IMR-90 (cell line): ENCODE results near the gene SULT1B1. TPM values are rescaled to one million over a fixed set of nuclear protein-coding genes. Genes with fewer than 3 reads are reported as not detected.

Experiments
- ATAC-seq: fragments of 200-7000 bp; cut with Tn5 transposase; 2 replicates; pipeline ENCODE4 v1.9.1; 2020; ENCODE audit warnings: low read depth, mild to moderate bottlenecking, moderate library complexity
- BruUV-seq: library from RNA; stranded (reverse); fragments of 400-500 nt; replicated peaks from 2 replicates; lab custom pipeline; 2021; lab: Mats Ljungman, UMichigan
- CTCF ChIA-PET: fragments of 300-600 bp; formaldehyde crosslinking; extraction: SDS; loops from one replicate; lab custom pipeline; 2021; ENCODE audit warnings: antibody characterized with exemption; lab: Yijun Ruan, JAX
- POLR2A ChIA-PET: fragments of 300-600 bp; sonication (Branson Sonifier 250); formaldehyde crosslinking; loops from one replicate; lab custom pipeline; 2022; ENCODE audit warnings: antibody characterized with exemption; ENCODE audit not compliant: unreplicated experiment; lab: Charles Lee
- DNase-seq: peaks from one replicate; pipeline ENCODE4 v3.0.0; 2013
- H2AFZ ChIP-seq: replicated peaks from 2 replicates; pipeline ENCODE3; 2013; ENCODE audit warnings: low read length, mild to moderate bottlenecking; ENCODE audit not compliant: poor library complexity
- H2AK5ac ChIP-seq: 2 replicates; pipeline ENCODE4 v1.6.1; 2013; ENCODE audit warnings: low read depth, low read length, inconsistent platforms
- H2AK9ac ChIP-seq: replicated peaks from 2 replicates; pipeline ENCODE3; 2013; ENCODE audit warnings: mild to moderate bottlenecking, low read depth, low read length, moderate library complexity; ENCODE audit not compliant: poor library complexity
- H2BK120ac ChIP-seq: 2 replicates; pipeline ENCODE4 v1.6.1; 2013; ENCODE audit warnings: low read depth, low read length, inconsistent platforms
- H2BK15ac ChIP-seq: 3 replicates; pipeline ENCODE4 v1.6.1; 2013; ENCODE audit warnings: low read depth, low read length, inconsistent platforms
- H2BK20ac ChIP-seq: 2 replicates; pipeline ENCODE4 v1.6.1; 2013; ENCODE audit warnings: low read depth, mild to moderate bottlenecking, inconsistent platforms, low read length, moderate library complexity
- H2BK5ac ChIP-seq: 2 replicates; pipeline ENCODE4 v1.6.1; 2013; ENCODE audit warnings: mild to moderate bottlenecking, low read depth, low read length, inconsistent platforms; ENCODE audit not compliant: poor library complexity, severe bottlenecking
- H3K14ac ChIP-seq: replicated peaks from 2 replicates; pipeline ENCODE4 v1.6.1; 2013; ENCODE audit warnings: low read depth, low read length, inconsistent platforms
- H3K18ac ChIP-seq: 2 replicates; pipeline ENCODE4 v1.6.1; 2013; ENCODE audit warnings: low read depth, low read length, control low read depth
- H3K23ac ChIP-seq: 2 replicates; pipeline ENCODE4 v1.6.1; 2013; ENCODE audit warnings: low read depth, low read length, inconsistent platforms
- H3K27ac ChIP-seq: 2 replicates; pipeline ENCODE4 v1.5.1; 2013; ENCODE audit warnings: mild to moderate bottlenecking, control low read depth, low read length; ENCODE audit not compliant: insufficient read depth
- H3K27me3 ChIP-seq: 2 replicates; pipeline ENCODE4 v1.6.1; 2013; ENCODE audit warnings: low read length; ENCODE audit not compliant: control insufficient read depth, insufficient read depth
- H3K36me3 ChIP-seq: 2 replicates; pipeline ENCODE4 v1.6.1; 2013; ENCODE audit warnings: low read length, mixed read lengths; ENCODE audit not compliant: control insufficient read depth, insufficient read depth
- H3K4ac ChIP-seq: 2 replicates; pipeline ENCODE4 v1.6.1; 2013; ENCODE audit warnings: low read depth, low read length, inconsistent platforms
- H3K4me1 ChIP-seq: 2 replicates; pipeline ENCODE4 v1.6.1; 2013; ENCODE audit warnings: low read length, mixed read lengths; ENCODE audit not compliant: control insufficient read depth, insufficient read depth
- H3K4me2 ChIP-seq: 2 replicates; pipeline ENCODE4 v1.6.1; 2013; ENCODE audit warnings: low read depth, mild to moderate bottlenecking, control low read depth, low read length, moderate library complexity
- H3K4me3 ChIP-seq: 2 replicates; pipeline ENCODE4 v1.5.1; 2013; ENCODE audit warnings: low read depth, mild to moderate bottlenecking, control low read depth, low read length, moderate library complexity; ENCODE audit not compliant: insufficient read depth
- H3K56ac ChIP-seq: 2 replicates; pipeline ENCODE4 v1.6.1; 2013; ENCODE audit warnings: low read length, inconsistent platforms; ENCODE audit not compliant: insufficient read depth; ENCODE audit errors: extremely low read depth
- H3K79me1 ChIP-seq, 2 experiments: 2 replicates each; pipeline ENCODE4 v1.6.1; 2013; ENCODE audit warnings: low read length in 2 of 2, inconsistent platforms in 1 of 2, low read depth in 1 of 2
- H3K9ac ChIP-seq: 2 replicates; pipeline ENCODE4 v1.6.1; 2013; ENCODE audit warnings: low read depth, low read length, control low read depth
- H3K9me1 ChIP-seq: 2 replicates; pipeline ENCODE4 v1.6.1; 2013; ENCODE audit warnings: low read length, inconsistent platforms; ENCODE audit not compliant: insufficient read depth
- H3K9me3 ChIP-seq: 2 replicates; pipeline ENCODE4 v1.6.1; 2013; ENCODE audit warnings: low read length; ENCODE audit not compliant: control insufficient read depth, insufficient read depth
- H4K20me1 ChIP-seq: 2 replicates; pipeline ENCODE4 v1.6.1; 2013; ENCODE audit warnings: low read length, inconsistent platforms; ENCODE audit not compliant: insufficient read depth
- H4K5ac ChIP-seq: 2 replicates; pipeline ENCODE4 v1.6.1; 2013; ENCODE audit warnings: mild to moderate bottlenecking, low read depth, low read length, control low read depth
- H4K8ac ChIP-seq, 2 experiments: 2 replicates each; pipeline ENCODE4 v1.6.1; 2013; ENCODE audit warnings: low read depth in 2 of 2, low read length in 2 of 2, control low read depth in 1 of 2, inconsistent platforms in 1 of 2
- H4K91ac ChIP-seq: 2 replicates; pipeline ENCODE4 v1.6.1; 2013; ENCODE audit warnings: low read depth, low read length, inconsistent platforms; ENCODE audit not compliant: insufficient read depth
- CHD1 ChIP-seq: IDR thresholded peaks from 2 replicates; pipeline ENCODE4 v1.6.1; 2012; ENCODE audit warnings: low read depth, low read length, improper control_type of control experiment
- CTCF ChIP-seq: conservative IDR thresholded peaks from 2 replicates; pipeline ENCODE4 v1.5.1; 2012; ENCODE audit warnings: mild to moderate bottlenecking, low read depth, low read length, improper control_type of control experiment
- ELK1 ChIP-seq: fragments of 150-350 bp; IDR thresholded peaks from 2 replicates; pipeline ENCODE4 v1.6.1; 2016; ENCODE audit warnings: low read depth, mild to moderate bottlenecking, low read length, moderate library complexity, borderline replicate concordance
- MAZ ChIP-seq: IDR thresholded peaks from 2 replicates; pipeline ENCODE4 v1.6.1; 2012; ENCODE audit warnings: low read depth, mild to moderate bottlenecking, low read length, improper control_type of control experiment, moderate library complexity, borderline replicate concordance
- NFE2L2 ChIP-seq: fragments of 150-350 bp; IDR thresholded peaks from 2 replicates; pipeline ENCODE4 v1.6.1; 2016; ENCODE audit warnings: low read depth, mild to moderate bottlenecking, low read length
- RAD21 ChIP-seq: IDR thresholded peaks from 2 replicates; pipeline ENCODE4 v1.6.1; 2012; ENCODE audit warnings: low read length, improper control_type of control experiment
- USF2 ChIP-seq: fragments of 150-350 bp; IDR thresholded peaks from 2 replicates; pipeline ENCODE4 v1.6.1; 2017; ENCODE audit warnings: mild to moderate bottlenecking, antibody characterized with exemption, low read length, low read depth
- dilution Hi-C: fragments of 300-500 bp; cut with HindIII; formaldehyde crosslinking; loops from one replicate; pipeline ENCODE4 v1.14.3; 2018; ENCODE audit warnings: low sequenced_read_pairs; ENCODE audit not compliant: unreplicated experiment
- in situ Hi-C: fragments of 300-500 bp; cut with MboI; formaldehyde crosslinking; loops from 3 replicates; pipeline ENCODE4 v1.14.3; 2019; ENCODE audit warnings: low sequenced_read_pairs, inconsistent platforms, mixed read lengths
- intact Hi-C: fragments of 100-400 bp; cut with micrococcal nuclease; formaldehyde crosslinking; loops from 2 replicates; pipeline ENCODE4 v1.10.0; 2022
- polyA plus RNA-seq, 3 experiments: library from polyadenylated mRNA; depleted of rRNA; stranded (reverse); fragments of >200 nt; gene quantifications; 2 replicates each; pipeline ENCODE4 v1.2.3, GENCODE V29; 2012; ENCODE audit warnings: low replicate concordance in 1 of 3
- total RNA-seq: library from RNA; depleted of rRNA; stranded (reverse); fragments of >200 nt; gene quantifications from 2 replicates; pipeline ENCODE4 v1.2.3, GENCODE V29; 2012

The SULT1B1 gene
- total and polyA plus RNA-seq, 2 of the 4 experiments (the other 2 are of a cell fraction): 0.05 to 0.18 TPM

GRCh38 chr4:69787879-69788278 is 27.5 kb upstream of the SULT1B1 start:
- peak; percentile 2 for DNase-seq
- intact Hi-C loops (no loop called here), dilution Hi-C loops (no loop called here), in situ Hi-C loops (no loop called here)
- H4K5ac ChIP-seq: no peak overlapping the region
- ChIA-PET POLR2A (no interaction called here), CTCF (no interaction called here)
- no peak overlapping the region for H2BK20ac ChIP-seq
- no peak overlapping the region for H3K27ac ChIP-seq
- H4K20me1 ChIP-seq: no peaks in the 10 kb centered on the region
- H4K8ac ChIP-seq: no peak overlapping the region
- H3K4me2 ChIP-seq: no peak overlapping the region
- ATAC-seq: no peak
- no peak overlapping the region for H2BK120ac ChIP-seq
- no peak overlapping the region for H2AK9ac ChIP-seq
- no peaks in the 10 kb centered on the region for H3K79me1 ChIP-seq
- no peak overlapping the region for H4K91ac ChIP-seq
- H3K4me3 ChIP-seq: no peak overlapping the region
- H2AFZ ChIP-seq: no peak overlapping the region
- H3K27me3 ChIP-seq: no peaks in the 10 kb centered on the region
- H3K18ac ChIP-seq: no peak overlapping the region
- H3K9me1 ChIP-seq: no peaks in the 10 kb centered on the region
- H3K9ac ChIP-seq: no peak overlapping the region
- H2BK15ac ChIP-seq: no peak overlapping the region
- no peak overlapping the region for H2BK5ac ChIP-seq
- H2AK5ac ChIP-seq: no peak overlapping the region
- no peak overlapping the region for H3K14ac ChIP-seq
- TF ChIP-seq NFE2L2 (no peak), CHD1 (no peak), USF2 (no peak), MAZ (no peak), CTCF (no peak), ELK1 (no peak), RAD21 (no peak)
- H3K56ac ChIP-seq: no peak overlapping the region
- BruUV-seq: no TSS peak
- H3K4ac ChIP-seq: no peak overlapping the region
- H3K36me3 ChIP-seq: no peaks in the 10 kb centered on the region
- no peaks in the 10 kb centered on the region for H3K4me1 ChIP-seq
- H3K9me3 ChIP-seq: peaks cover 3% of the 10 kb centered on the region; the same call in 1 of the 2 replicates
- no peak overlapping the region for H3K23ac ChIP-seq
